ENCODE results near the gene NEDD8. TPM values are rescaled to one million over a fixed set of nuclear protein-coding genes. Genes with fewer than 3 reads are reported as not detected.

NEDD8 gene
- total and polyA plus RNA-seq, 2 of the 4 experiments (the other 2 are of a cell fraction): 167 to 375 TPM

- no peak overlapping the region for H4K91ac ChIP-seq (ENCODE audit: insufficient read depth, low read depth, low read length)
- no peak overlapping the region for H2AFZ ChIP-seq (replicated peaks; ENCODE audit: low read length, poor library complexity)
- H4K8ac ChIP-seq (ENCODE audit: low read depth in 2 of 2, low read length in 2 of 2): no peak overlapping the region
- no peak overlapping the region for H3K27ac ChIP-seq (ENCODE audit: insufficient read depth, low read length)
- no peak for DNase-seq
- ChIA-PET POLR2A (ENCODE audit: unreplicated experiment) (no interaction called here), CTCF (interaction anchor here (0.8 to 2.0 kb wide), 3 partner anchors 8 to 28 kb away, joined by 3 to 11 read pairs (median 4); partner anchors contain the start of gene TINF2)
- H3K9ac ChIP-seq (ENCODE audit: low read depth, low read length): no peak overlapping the region
- H4K5ac ChIP-seq (ENCODE audit: low read depth, low read length): no peak overlapping the region
- no peak overlapping the region for H3K4me2 ChIP-seq (ENCODE audit: low read depth, low read length)
- no peak overlapping the region for H2AK9ac ChIP-seq (replicated peaks; ENCODE audit: low read depth, low read length, poor library complexity)
- no peaks in the 10 kb centered on the region for H4K20me1 ChIP-seq (ENCODE audit: insufficient read depth, low read length)
- dilution Hi-C loops (cut with HindIII; ENCODE audit: low sequenced_read_pairs, unreplicated experiment): no loop called here
- in situ Hi-C loops (cut with MboI; ENCODE audit: low sequenced_read_pairs): no loop called here
- H3K4me3 ChIP-seq (ENCODE audit: insufficient read depth, low read depth, low read length): no peak overlapping the region
- H3K9me3 ChIP-seq (ENCODE audit: control insufficient read depth, insufficient read depth, low read length): no peaks in the 10 kb centered on the region
- H3K4me1 ChIP-seq (ENCODE audit: control insufficient read depth, insufficient read depth, low read length): peaks cover 5% of the 10 kb centered on the region; the same call in 1 of the 2 replicates
- H2AK5ac ChIP-seq (ENCODE audit: low read depth, low read length): no peak overlapping the region
- H2BK120ac ChIP-seq (ENCODE audit: low read depth, low read length): no peak overlapping the region
- H3K18ac ChIP-seq (ENCODE audit: low read depth, low read length): no peak overlapping the region
- no TSS peak for BruUV-seq (replicated peaks)
- no peak for ATAC-seq (ENCODE audit: low read depth)
- H3K27me3 ChIP-seq (ENCODE audit: control insufficient read depth, insufficient read depth, low read length): no peaks in the 10 kb centered on the region
- H3K79me1 ChIP-seq (ENCODE audit: low read depth in 1 of 2, low read length in 2 of 2): peaks cover 9 to 27% of the 10 kb centered on the region in 2 experiments
- no peak overlapping the region for H3K56ac ChIP-seq (ENCODE audit: extremely low read depth, insufficient read depth, low read length)
- no peak overlapping the region for H3K23ac ChIP-seq (ENCODE audit: low read depth, low read length)
- no peak overlapping the region for H2BK20ac ChIP-seq (ENCODE audit: low read depth, low read length)
- H3K14ac ChIP-seq (replicated peaks; ENCODE audit: low read depth, low read length): no peak overlapping the region
- peaks cover 29% of the 10 kb centered on the region for H3K36me3 ChIP-seq (ENCODE audit: control insufficient read depth, insufficient read depth, low read length)
- WGBS, 2 experiments (ENCODE audit: extremely low coverage in 2 of 2, insufficient read length in 1 of 2): 100% methylated on average over 5 of the region's 14 CpGs; no CpG with 5 or more reads in 1 of the 2 experiments
- H3K9me1 ChIP-seq (ENCODE audit: insufficient read depth, low read length): peaks cover 5% of the 10 kb centered on the region; the same call in 1 of the 2 replicates
- H3K4ac ChIP-seq (ENCODE audit: low read depth, low read length): no peak overlapping the region
- H2BK15ac ChIP-seq (ENCODE audit: low read depth, low read length): no peak overlapping the region
- intact Hi-C loops (cut with micrococcal nuclease): loop anchor here (2.0 kb wide), 2 partner anchors 13 to 27 kb away; partner anchors contain the start of gene TINF2
- no peak for TF ChIP-seq FOS (IDR thresholded peaks at IDR 0.05; ENCODE audit: low read depth, low read length)
- no peak overlapping the region for H2BK5ac ChIP-seq (ENCODE audit: low read depth, low read length, poor library complexity, severe bottlenecking)
Measured at GRCh38 chr14:24269910-24270536, 37.9 kb upstream of the NEDD8 start.

All from IMR-90 (cell line).